Measurements from ENCODE around the gene VAX1.

The VAX1 gene

GRCh38 chr10:117164592-117165537 lies 26.8 kb upstream of the VAX1 start:
- ATAC-seq = no peak
- TF ChIP-seq BACH2 (CRISPR knock-in tag; IDR thresholded peaks at IDR 0.05; ENCODE audit: borderline replicate concordance) = no peak
- TF ChIP-seq SNAI2 (CRISPR knock-in tag; IDR thresholded peaks at IDR 0.05) = no peak
- TF ChIP-seq TCF4 (CRISPR knock-in tag; IDR thresholded peaks at IDR 0.05; ENCODE audit: borderline replicate concordance) = no peak
- TF ChIP-seq TSHZ2 (CRISPR knock-in tag; IDR thresholded peaks at IDR 0.05) = no peak
- no peak for TF ChIP-seq ARNTL (CRISPR knock-in tag; IDR thresholded peaks at IDR 0.05; ENCODE audit: borderline replicate concordance, low read depth)
- TF ChIP-seq ZNF8 (CRISPR knock-in tag; IDR thresholded peaks at IDR 0.05) = no peak
- TF ChIP-seq CSRNP3 (CRISPR knock-in tag; IDR thresholded peaks at IDR 0.05) = no peak

DNA sequence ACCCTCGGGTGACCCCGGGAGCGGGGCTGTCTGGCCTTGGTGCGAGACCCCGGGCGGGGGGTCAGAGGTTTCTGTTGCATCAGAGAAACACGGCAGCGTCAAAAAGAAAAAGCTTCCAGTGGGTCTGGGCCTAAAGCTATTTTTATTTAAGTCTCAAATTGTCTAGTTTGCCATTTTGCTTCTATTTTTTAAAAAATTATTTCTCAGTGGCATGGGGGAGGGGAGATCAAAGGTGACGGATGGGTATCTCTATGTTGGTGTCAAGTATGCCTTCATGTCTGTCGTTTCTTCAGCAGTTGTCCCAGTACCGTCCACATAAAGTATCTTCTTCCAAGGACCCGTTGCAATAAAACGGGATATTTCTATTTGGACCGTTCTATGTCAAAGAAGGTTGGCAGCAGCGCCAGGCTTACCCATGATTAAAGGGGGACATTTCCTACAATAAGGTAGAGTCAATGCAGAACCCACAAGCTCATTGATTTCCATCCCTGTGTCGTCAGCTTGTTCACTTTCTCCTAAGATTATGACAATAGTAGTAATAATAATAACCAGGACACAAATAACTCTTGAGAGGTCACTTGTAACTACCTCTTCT lies 26.0 kb upstream of the VAX1 start:
- TF ChIP-seq SNAI2 (CRISPR knock-in tag; IDR thresholded peaks at IDR 0.05) (no peak), CSRNP3 (CRISPR knock-in tag; IDR thresholded peaks at IDR 0.05) (no peak), TOX (CRISPR knock-in tag; IDR thresholded peaks at IDR 0.05; ENCODE audit: borderline replicate concordance) (no peak), PPARA (CRISPR knock-in tag; IDR thresholded peaks at IDR 0.05; ENCODE audit: borderline replicate concordance) (no peak), ZNF8 (CRISPR knock-in tag; IDR thresholded peaks at IDR 0.05) (no peak), ARNTL (CRISPR knock-in tag; IDR thresholded peaks at IDR 0.05; ENCODE audit: borderline replicate concordance, low read depth) (no peak), ZFP3 (CRISPR knock-in tag; IDR thresholded peaks at IDR 0.05) (no peak), OSR1 (CRISPR knock-in tag; IDR thresholded peaks at IDR 0.05) (no peak), PATZ1 (CRISPR knock-in tag; IDR thresholded peaks at IDR 0.05; ENCODE audit: borderline replicate concordance) (no peak), ZNF70 (CRISPR knock-in tag; IDR thresholded peaks at IDR 0.05) (no peak), ESRRG (CRISPR knock-in tag; IDR thresholded peaks at IDR 0.05) (no peak), TSHZ2 (CRISPR knock-in tag; IDR thresholded peaks at IDR 0.05) (no peak), TCF4 (CRISPR knock-in tag; IDR thresholded peaks at IDR 0.05; ENCODE audit: borderline replicate concordance) (no peak), ZC3H10 (CRISPR knock-in tag; IDR thresholded peaks at IDR 0.05) (no peak)
- TF ChIP-seq, protein P1, sequence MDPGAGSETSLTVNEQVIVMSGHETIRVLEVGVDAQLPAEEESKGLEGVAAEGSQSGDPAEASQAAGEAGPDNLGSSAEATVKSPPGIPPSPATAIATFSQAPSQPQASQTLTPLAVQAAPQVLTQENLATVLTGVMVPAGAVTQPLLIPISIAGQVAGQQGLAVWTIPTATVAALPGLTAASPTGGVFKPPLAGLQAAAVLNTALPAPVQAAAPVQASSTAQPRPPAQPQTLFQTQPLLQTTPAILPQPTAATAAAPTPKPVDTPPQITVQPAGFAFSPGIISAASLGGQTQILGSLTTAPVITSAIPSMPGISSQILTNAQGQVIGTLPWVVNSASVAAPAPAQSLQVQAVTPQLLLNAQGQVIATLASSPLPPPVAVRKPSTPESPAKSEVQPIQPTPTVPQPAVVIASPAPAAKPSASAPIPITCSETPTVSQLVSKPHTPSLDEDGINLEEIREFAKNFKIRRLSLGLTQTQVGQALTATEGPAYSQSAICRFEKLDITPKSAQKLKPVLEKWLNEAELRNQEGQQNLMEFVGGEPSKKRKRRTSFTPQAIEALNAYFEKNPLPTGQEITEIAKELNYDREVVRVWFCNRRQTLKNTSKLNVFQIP (CRISPR knock-in tag; IDR thresholded peaks at IDR 0.05; ENCODE audit: borderline replicate concordance, low read depth) = no peak
- TF ChIP-seq, protein P2, sequence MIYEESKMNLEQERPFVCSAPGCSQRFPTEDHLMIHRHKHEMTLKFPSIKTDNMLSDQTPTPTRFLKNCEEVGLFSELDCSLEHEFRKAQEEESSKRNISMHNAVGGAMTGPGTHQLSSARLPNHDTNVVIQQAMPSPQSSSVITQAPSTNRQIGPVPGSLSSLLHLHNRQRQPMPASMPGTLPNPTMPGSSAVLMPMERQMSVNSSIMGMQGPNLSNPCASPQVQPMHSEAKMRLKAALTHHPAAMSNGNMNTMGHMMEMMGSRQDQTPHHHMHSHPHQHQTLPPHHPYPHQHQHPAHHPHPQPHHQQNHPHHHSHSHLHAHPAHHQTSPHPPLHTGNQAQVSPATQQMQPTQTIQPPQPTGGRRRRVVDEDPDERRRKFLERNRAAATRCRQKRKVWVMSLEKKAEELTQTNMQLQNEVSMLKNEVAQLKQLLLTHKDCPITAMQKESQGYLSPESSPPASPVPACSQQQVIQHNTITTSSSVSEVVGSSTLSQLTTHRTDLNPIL (CRISPR knock-in tag; IDR thresholded peaks at IDR 0.05; ENCODE audit: low read depth) = no peak
- no peak for ATAC-seq
